ENCODE data around the gene FCGR3A.
A peak's percentile ranks its signal among the peaks of the same experiment; 100 is the strongest.
"Not testable (repeated sequence)": the region's sequence is repeated elsewhere in the genome, so short reads cannot be mapped to it uniquely, and the experiment has no call there.

The FCGR3A gene

DNA sequence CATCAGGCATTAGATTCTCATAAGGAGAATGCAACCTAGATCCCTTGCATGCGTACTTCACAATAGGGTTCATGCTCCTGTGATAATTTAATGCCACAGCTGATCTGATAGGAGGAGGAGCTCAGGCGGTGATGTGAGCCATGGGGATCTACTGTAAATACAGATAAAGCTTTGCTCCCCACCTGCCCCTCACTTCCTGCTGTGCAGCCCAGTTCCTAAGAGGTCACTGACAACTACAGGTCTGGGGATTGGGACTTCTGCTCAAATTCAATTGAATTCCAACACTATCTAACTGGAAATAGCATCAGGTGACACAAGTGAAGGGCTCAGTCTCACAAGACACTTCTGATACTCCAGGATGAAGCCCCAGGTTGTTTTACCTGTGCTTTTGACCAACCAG lies 7.4 kb upstream of the FCGR3A start:
- not testable (repeated sequence) for DNase-seq

GRCh38 chr1:161556143-161556542 lies 6.5 kb upstream of the FCGR3A start:
- ATAC-seq: not testable (repeated sequence)

More for the DNA sequence above, 7.4 kb upstream of the FCGR3A start:
- not testable (repeated sequence) for ATAC-seq

DNA sequence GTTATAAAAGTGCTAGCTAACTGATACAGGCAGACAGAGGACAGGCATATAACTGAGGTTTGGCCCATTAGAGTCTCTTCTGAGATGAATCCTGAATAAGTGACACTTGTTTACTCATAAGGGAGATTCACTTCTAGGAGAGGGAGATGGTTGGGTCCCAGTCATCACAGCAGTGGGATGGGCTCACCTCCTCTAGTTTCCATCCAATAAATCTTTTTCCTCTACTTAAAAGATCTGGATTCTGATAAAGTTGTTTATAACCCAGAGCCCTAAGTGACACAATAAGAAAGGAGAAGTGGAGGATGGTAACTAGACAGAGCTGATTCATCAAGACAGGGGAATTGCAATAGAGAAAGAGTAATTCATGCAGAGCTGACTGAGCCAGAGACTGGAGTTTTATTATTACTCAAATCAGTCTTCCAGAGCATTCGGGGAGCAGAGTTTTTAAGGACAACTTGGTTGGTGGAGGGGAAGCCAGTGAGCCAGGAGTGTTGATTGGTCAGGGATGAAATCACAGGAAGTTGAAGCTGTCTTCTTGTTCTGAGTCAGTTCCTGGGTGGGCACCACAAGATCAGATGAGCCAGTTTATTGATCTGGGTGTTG lies 5.3 kb upstream of the FCGR3A start:
- DNase-seq: not testable (repeated sequence)
- peak; percentile 91 for ATAC-seq

More at GRCh38 chr1:161556143-161556542, 6.5 kb upstream of the FCGR3A start:
- DNase-seq: not testable (repeated sequence)

DNA sequence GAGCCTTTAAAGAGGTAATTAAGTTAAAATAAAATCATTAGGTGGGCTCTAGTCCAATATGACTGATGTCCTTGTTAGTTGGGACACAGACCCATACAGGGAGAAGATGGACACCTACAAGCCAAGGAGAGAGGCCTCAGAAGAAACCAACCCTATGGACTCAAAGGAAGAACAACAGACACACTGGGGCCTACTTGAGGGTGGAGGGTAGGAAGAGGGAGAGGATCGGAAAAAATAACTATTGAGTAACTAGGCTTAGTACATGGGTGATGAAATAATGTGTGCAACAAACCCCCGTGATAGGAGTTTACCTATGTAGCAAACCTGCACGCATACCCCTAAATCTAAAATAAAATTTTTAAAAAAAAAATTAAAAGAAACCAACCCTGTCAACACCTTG lies 4.7 kb upstream of the FCGR3A start:
- ATAC-seq, DNase-seq: not testable (repeated sequence)

GRCh38 chr1:161553631-161554030 lies 4.0 kb upstream of the FCGR3A start:
- DNase-seq, ATAC-seq: not testable (repeated sequence)

- DNase-seq, ATAC-seq: not testable (repeated sequence)
Observed at GRCh38 chr1:161550942-161551341, 1.3 kb upstream of the FCGR3A start.

DNA sequence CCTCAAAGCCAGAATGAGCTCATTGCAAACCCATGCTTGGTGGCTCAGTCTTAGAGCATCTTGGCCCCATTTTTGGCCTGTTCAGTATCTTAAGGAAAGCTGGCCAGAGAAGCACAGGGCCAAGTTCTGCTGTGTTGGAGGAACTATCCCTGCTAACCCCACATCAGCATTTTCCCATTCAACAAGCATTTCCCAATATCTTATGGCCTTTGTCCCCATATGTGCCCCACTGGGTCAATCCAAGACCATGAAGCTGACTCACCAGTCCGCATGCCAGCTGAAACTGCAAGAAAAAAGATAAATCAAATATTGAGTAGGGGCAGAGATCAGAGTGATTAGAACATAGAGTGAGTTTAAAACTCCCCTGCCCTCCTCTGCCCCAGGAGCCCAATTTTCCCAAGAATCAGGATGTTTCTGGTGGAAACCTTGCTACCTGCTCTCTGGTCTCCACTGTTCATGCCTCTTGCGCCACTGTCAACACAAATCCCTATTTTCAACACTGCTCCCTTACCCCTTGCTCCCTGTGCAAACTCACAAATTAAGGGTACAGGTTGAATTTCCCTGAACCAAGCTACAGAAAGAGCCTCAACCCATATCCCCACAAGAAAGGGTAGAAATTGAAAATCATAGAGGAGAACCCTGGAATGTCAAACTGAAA lies 740 bp downstream of the FCGR3A start:
- not testable (repeated sequence) for DNase-seq, ATAC-seq

- DNase-seq, ATAC-seq: not testable (repeated sequence)
Observed at GRCh38 chr1:161547995-161548741, 1.4 kb downstream of the FCGR3A start.

DNA sequence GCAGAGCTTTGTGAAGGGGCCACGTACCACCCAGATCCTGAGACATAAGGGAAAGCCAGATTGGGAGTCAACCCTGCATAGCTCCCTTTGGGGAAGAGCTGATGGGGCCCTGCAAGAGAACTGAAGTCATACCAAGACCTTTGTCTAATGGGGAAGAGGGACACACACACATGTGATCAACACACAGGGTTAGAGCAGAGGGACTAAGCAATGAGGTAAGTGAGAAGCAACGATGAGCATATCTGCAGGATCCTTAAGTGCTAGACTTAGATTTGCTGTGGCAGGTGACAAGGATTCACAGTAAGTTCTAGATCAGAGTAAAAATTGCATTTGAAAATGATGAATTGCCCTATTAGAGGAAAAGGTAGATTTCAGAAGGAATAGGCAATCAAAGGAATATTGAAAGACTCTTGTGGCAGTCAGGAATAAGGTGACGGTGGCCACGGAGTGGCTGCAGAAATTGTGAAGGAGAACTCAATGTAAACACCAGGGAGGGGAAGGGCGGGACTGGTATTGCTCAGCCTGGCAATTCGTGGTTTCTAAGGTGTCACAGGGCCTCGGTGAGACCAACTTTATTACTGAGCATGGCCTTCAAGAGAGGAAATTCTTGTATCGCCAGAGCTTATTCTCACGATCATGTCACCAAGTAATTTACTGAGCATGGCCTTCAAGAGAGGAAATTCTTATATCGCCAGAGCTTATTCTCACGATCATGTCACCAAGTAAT lies 4.5 kb downstream of the FCGR3A start:
- DNase-seq, ATAC-seq: not testable (repeated sequence)

DNA sequence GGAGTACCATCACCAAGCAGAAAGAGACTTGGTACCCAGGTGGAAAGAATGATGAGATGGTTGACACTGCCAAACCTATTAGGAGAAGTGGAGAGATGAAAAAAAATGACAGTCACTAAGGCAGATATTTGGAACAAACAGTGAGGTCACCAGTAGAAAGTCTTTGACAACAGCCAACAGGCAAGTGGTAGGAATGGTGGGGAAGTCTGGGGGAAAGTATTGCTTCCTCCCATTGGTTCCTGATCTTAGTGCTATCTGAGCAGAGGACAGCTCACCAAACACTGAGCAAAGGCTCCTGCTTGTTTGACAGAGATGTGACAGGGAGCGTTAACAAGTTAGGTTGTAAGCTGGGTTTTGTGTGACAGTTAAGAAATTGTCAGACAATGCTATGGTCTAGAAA lies 6.5 kb downstream of the FCGR3A start:
- DNase-seq, ATAC-seq: not testable (repeated sequence)

DNA sequence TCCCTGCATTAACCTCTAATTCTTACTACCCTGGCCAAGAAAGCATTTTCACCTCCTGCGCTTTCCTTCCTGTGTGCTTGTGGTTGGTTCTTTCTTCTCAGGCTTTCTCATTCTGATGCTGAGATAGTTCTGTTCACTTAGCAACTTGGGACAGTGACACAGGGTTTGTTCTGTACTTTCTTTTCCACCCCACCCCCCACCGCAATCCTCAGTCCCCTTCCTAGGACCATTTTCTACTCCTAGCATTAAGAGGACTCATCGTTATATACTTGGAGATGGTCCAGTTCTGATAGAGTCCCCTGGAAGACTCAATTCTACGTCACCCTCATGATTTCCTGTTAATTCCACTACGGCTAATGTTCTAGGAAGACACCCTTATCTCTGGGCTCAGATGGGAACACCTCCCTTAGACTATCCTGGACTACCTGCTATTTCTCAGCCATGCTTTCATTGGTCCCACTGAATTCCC lies 7.5 kb downstream of the FCGR3A start:
- DNase-seq (peak; percentile 41), ATAC-seq (peak; percentile 73)

DNA sequence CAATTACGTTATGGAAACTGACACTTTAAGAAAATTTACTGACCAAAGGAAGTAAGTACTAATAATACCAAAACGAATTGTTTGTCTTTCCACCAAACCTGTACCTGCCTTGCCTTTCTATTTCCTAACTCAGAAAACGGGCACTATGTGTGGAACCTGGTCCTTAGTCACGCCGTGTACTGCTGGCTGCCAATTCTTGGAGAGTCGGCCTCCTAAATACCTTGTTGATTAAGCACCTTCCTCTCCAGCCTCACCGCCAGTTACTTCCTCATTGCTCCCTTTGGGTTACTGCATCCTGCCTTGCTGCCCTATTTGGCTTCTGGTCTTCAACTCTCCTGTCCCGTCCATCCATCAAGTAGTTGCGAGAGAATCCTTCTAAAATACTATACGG lies 9.1 kb downstream of the FCGR3A start:
- not testable (repeated sequence) for DNase-seq
- ATAC-seq: peak; percentile 17

- DNase-seq (peak; percentile 94), ATAC-seq (peak; percentile 80)
Observed at GRCh38 chr1:161539731-161540569, 9.7 kb downstream of the FCGR3A start.

DNA sequence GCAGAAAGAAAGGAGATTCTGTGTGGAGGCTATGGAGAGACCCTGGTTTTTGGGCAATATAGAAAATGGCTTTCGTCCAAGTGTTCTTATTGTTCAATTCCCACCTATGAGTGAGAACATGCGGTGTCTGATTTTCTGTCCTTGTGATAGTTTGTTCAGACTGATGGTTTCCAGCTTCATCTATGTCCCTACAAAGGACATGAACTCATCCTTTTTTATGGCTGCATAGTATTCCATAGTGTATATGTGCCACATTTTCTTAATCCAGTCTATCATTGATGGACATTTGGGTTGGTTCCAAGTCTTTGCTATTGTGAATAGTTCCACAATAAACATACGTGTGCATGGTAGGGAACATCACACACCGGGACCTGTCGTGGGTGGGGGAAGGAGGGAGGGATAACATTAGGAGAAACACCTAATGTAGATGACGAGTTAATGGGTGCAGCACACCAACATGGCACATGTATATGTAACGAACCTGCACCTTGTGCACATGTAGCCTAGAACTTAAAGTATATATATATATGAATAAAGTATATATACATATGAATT lies 10.6 kb downstream of the FCGR3A start:
- not testable (repeated sequence) for ATAC-seq, DNase-seq

DNA sequence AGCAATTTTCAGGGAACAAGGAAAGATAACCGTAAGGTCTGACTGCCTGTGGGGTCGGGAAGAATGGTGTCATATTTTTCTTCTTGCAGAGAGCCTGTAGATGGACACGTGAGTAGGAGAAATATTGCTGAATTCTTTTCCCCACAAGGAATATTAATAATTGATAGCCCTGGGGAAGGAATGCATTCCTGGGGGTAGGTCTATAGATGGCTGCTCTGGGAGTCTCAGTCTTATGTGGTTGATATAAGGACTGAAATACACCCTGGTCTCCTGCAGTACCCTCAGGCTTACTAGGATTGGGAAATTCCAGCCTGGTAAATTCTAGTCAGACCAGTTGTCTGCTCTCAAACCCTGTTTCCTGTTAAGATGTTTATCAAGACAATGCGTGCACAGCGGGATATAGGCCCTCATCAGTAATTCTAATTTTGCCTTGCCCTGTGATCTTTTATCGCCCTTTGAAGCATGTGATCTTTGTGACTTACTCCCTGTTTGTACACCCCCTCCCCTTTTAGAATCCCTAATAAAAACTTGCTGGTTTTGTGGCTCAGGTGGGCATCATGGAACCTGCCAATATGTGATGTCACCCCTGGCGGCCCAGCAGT lies 12.4 kb downstream of the FCGR3A start:
- not testable (repeated sequence) for ATAC-seq, DNase-seq

DNA sequence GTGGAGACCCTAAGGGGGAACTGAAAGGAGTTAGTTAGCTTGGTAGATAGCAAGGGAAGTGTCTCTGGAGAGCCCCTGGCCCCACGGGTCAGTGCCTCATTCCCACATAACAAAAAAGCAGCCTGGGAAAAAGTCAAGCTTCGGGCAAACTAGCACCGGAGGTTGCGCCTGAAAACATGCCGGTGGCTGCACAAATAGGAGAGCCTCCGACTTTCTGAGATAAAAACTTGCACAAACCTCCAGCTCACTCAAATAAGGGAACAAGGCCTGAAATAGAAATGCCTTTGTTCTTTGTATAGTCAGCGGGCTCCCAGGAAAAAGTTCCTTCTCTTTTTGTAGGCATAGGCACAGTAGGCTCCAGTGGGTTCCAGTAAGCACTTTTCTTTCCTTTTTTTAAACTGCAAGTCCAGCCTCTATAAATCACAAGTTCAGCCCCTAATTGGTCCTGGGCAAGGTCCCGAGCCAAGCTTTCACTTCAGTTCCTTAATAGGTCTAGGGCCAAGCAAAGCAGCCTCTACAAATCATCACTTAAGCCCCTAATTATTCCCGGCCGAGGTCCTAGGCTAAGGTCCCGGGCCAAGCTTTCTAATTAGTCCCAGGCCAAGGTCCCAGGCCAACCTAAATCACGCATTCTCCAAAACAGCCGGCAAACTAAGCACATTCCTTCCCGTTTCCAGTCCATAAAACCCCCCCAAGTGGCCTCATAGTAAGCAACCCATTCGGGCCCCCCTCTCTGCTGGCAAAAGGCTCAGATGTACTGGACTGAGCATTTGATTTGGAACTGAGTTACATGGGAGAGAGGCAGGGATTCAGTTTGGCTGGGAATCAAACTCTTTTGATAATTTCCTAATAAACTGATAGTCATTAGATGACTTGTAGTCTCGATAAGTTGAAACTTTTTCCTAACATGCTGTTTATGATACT lies 16.7 kb downstream of the FCGR3A start:
- not testable (repeated sequence) for ATAC-seq, DNase-seq

GRCh38 chr1:161531986-161532643 lies 17.5 kb downstream of the FCGR3A start:
- no peak for ATAC-seq
- no peak for DNase-seq

Measured in stimulated activated naive CD8-positive, alpha-beta T cell treated with anti-CD3 and anti-CD28 coated beads, Interleukin-15, Interleukin-2, amounts not matched to agents 100 U/mL and 50 U/mL, for 24 hours (primary cell).